Neuronal stem cell (in vitro differentiated cells): ENCODE results near the gene AVPI1.

ENCODE experiments used
- DNase-seq: peaks from one replicate; pipeline ENCODE4 v3.0.0-alpha.2; 2013; ENCODE audit warnings: low spot score
- H2AFZ ChIP-seq: one replicate; pipeline ENCODE4 v1.6.1; 2013; ENCODE audit warnings: mild to moderate bottlenecking, low read length, inconsistent platforms
- H2AK5ac ChIP-seq: 2 replicates; pipeline ENCODE4 v1.6.1; 2013; ENCODE audit warnings: low read depth, mild to moderate bottlenecking, inconsistent platforms, low read length, moderate library complexity, mixed read lengths
- H2BK120ac ChIP-seq: 2 replicates; pipeline ENCODE4 v1.6.1; 2013; ENCODE audit warnings: low read depth, mild to moderate bottlenecking, inconsistent platforms, low read length, moderate library complexity, mixed read lengths
- H2BK12ac ChIP-seq: one replicate; pipeline ENCODE4 v1.6.1; 2013; ENCODE audit warnings: low read length, inconsistent platforms
- H2BK15ac ChIP-seq: 2 replicates; pipeline ENCODE4 v1.6.1; 2013; ENCODE audit warnings: mild to moderate bottlenecking, low read length, inconsistent platforms, mixed read lengths
- H2BK5ac ChIP-seq: one replicate; pipeline ENCODE4 v1.6.1; 2013; ENCODE audit warnings: inconsistent platforms, mild to moderate bottlenecking, low read length, moderate library complexity
- H3K14ac ChIP-seq: one replicate; pipeline ENCODE4 v1.6.1; 2013; ENCODE audit warnings: low read length, inconsistent platforms
- H3K18ac ChIP-seq: 2 replicates; pipeline ENCODE4 v1.6.1; 2013; ENCODE audit warnings: low read length, inconsistent platforms
- H3K23ac ChIP-seq: 2 replicates; pipeline ENCODE4 v1.6.1; 2013; ENCODE audit warnings: low read depth, mild to moderate bottlenecking, mixed read lengths, low read length, inconsistent platforms; ENCODE audit not compliant: poor library complexity
- H3K27ac ChIP-seq: replicated peaks from 3 replicates; pipeline ENCODE4 v1.5.1; 2013; ENCODE audit warnings: low read length, inconsistent platforms
- H3K27me3 ChIP-seq, 3 experiments: 2 replicates each; pipeline ENCODE4 v1.6.1; 2013; ENCODE audit warnings: low read length in 3 of 3, mild to moderate bottlenecking in 2 of 3, inconsistent platforms in 1 of 3, low read depth in 1 of 3, mixed read lengths in 1 of 3, moderate library complexity in 1 of 3; ENCODE audit not compliant: control insufficient read depth in 3 of 3, insufficient read depth in 3 of 3
- H3K36me3 ChIP-seq, 2 donors: replicated peaks in 1 of 2; 2 replicates each; pipeline ENCODE4 v1.6.1; 2013; ENCODE audit warnings: low read length in 2 of 2; ENCODE audit not compliant: control insufficient read depth in 2 of 2, insufficient read depth in 2 of 2
- H3K4ac ChIP-seq: 2 replicates; pipeline ENCODE4 v1.6.1; 2013; ENCODE audit warnings: inconsistent platforms, mild to moderate bottlenecking, low read length, moderate library complexity
- H3K4me1 ChIP-seq, 2 donors: 1 replicate in 1 of 2; 2 replicates in 1 of 2; pipeline ENCODE4 v1.6.1; 2013; ENCODE audit warnings: low read length in 2 of 2, low read depth in 1 of 2; ENCODE audit not compliant: control insufficient read depth in 2 of 2, insufficient read depth in 1 of 2
- H3K4me2 ChIP-seq: one replicate; pipeline ENCODE4 v1.6.1; 2013; ENCODE audit warnings: mild to moderate bottlenecking, low read length, inconsistent platforms; ENCODE audit not compliant: insufficient read depth, poor library complexity, severe bottlenecking
- H3K4me3 ChIP-seq, 2 donors: 2 replicates each; pipeline ENCODE4 v1.5.1; 2013; ENCODE audit warnings: low read length in 2 of 2, mild to moderate bottlenecking in 2 of 2, inconsistent platforms in 1 of 2, moderate library complexity in 1 of 2
- H3K79me1 ChIP-seq: one replicate; pipeline ENCODE4 v1.6.1; 2013; ENCODE audit warnings: low read depth, mild to moderate bottlenecking, inconsistent platforms, low read length, moderate library complexity
- H3K9ac ChIP-seq: one replicate; pipeline ENCODE4 v1.6.1; 2013; ENCODE audit warnings: mild to moderate bottlenecking, low read depth, low read length, inconsistent platforms; ENCODE audit not compliant: poor library complexity
- H3K9me3 ChIP-seq, 2 donors: replicated peaks in 1 of 2; 2 replicates each; pipeline versions ENCODE3 to v1.6.1; 2013; ENCODE audit warnings: low read length in 2 of 2, mild to moderate bottlenecking in 2 of 2, inconsistent platforms in 1 of 2, low read depth in 1 of 2, mixed read lengths in 1 of 2, moderate library complexity in 1 of 2; ENCODE audit not compliant: control insufficient read depth in 2 of 2, insufficient read depth in 1 of 2
- H4K8ac ChIP-seq: one replicate; pipeline ENCODE4 v1.6.1; 2013; ENCODE audit warnings: low read depth, mild to moderate bottlenecking, inconsistent platforms, low read length, moderate library complexity
- H4K91ac ChIP-seq: one replicate; pipeline ENCODE4 v1.6.1; 2013; ENCODE audit warnings: low read length, low read depth, mild to moderate bottlenecking, inconsistent platforms; ENCODE audit not compliant: poor library complexity
- WGBS, 2 donors: extraction: QIAGEN DNeasy Blood & Tissue Kit; methylation state at CpG; one replicate each; pipeline ENCODE4 v1.1.7; 2013; ENCODE audit warnings: missing lambda C conversion rate in 2 of 2, mixed read lengths in 1 of 2; ENCODE audit not compliant: insufficient read length in 2 of 2, insufficient replicate concordance in 1 of 2; ENCODE audit errors: extremely low coverage in 2 of 2; 5-methylcytosine and 5-hydroxymethylcytosine counted together

Gene AVPI1

GRCh38 chr10:97669571-97669970, 17.5 kb downstream of the AVPI1 start:
- H3K79me1 ChIP-seq, result no peaks in the 10 kb centered on the region
- H4K91ac ChIP-seq, result no peak overlapping the region
- WGBS, 2 donors, result no CpG with 5 or more reads among the region's 1 CpG
- H3K4ac ChIP-seq, result no peak overlapping the region
- no peak overlapping the region for H4K8ac ChIP-seq
- no peak overlapping the region for H3K4me3 ChIP-seq
- H3K27ac ChIP-seq, result no peak overlapping the region
- H3K9ac ChIP-seq, result no peak overlapping the region
- peaks cover 30 to 85% of the 10 kb centered on the region in 2 donors for H3K36me3 ChIP-seq
- peaks cover 0 to 2% (median 0%) of the 10 kb centered on the region in 3 experiments for H3K27me3 ChIP-seq
- no peaks in the 10 kb centered on the region for H3K4me1 ChIP-seq
- H3K9me3 ChIP-seq, result no peaks in the 10 kb centered on the region
- H2BK15ac ChIP-seq, result no peak overlapping the region
- no peak overlapping the region for H2AK5ac ChIP-seq
- no peak overlapping the region for H2BK5ac ChIP-seq
- H3K14ac ChIP-seq, result no peak overlapping the region
- H2AFZ ChIP-seq, result no peak overlapping the region
- no peak overlapping the region for H3K18ac ChIP-seq
- no peak overlapping the region for H3K23ac ChIP-seq
- DNase-seq, result no peak
- H3K4me2 ChIP-seq, result no peak overlapping the region
- no peak overlapping the region for H2BK120ac ChIP-seq
- H2BK12ac ChIP-seq, result no peak overlapping the region

- Histone ChIP-seq H3K4me1 (peaks cover 0 to 2% of the 10 kb centered on the region in 2 donors), H2BK120ac (no peak overlapping the region)
- no CpG with 5 or more reads among the region's 6 CpGs for WGBS, 2 donors
Observed at GRCh38 chr10:97667463-97667862, 19.6 kb downstream of the AVPI1 start.

GRCh38 chr10:97666992-97667391, 20.0 kb downstream of the AVPI1 start:
- H3K9ac ChIP-seq, result no peak overlapping the region
- no peak overlapping the region for H2BK5ac ChIP-seq
- no peak overlapping the region for H3K27ac ChIP-seq
- no peaks in the 10 kb centered on the region for H3K9me3 ChIP-seq
- DNase-seq, result no peak
- no peak overlapping the region for H3K4ac ChIP-seq
- no peak overlapping the region for H2BK15ac ChIP-seq
- H4K91ac ChIP-seq, result no peak overlapping the region
- H3K79me1 ChIP-seq, result no peaks in the 10 kb centered on the region
- peaks cover 0 to 2% of the 10 kb centered on the region in 2 donors for H3K4me1 ChIP-seq
- H3K36me3 ChIP-seq, result peaks cover 22 to 86% of the 10 kb centered on the region in 2 donors
- no peak overlapping the region for H3K4me2 ChIP-seq
- H2BK120ac ChIP-seq, result no peak overlapping the region
- WGBS, 2 donors, result no CpG with 5 or more reads among the region's 7 CpGs
- H2BK12ac ChIP-seq, result no peak overlapping the region
- no peak overlapping the region for H3K4me3 ChIP-seq
- H2AFZ ChIP-seq, result no peak overlapping the region
- no peak overlapping the region for H3K23ac ChIP-seq
- no peak overlapping the region for H2AK5ac ChIP-seq
- H3K27me3 ChIP-seq, result peaks cover 0 to 2% (median 0%) of the 10 kb centered on the region in 3 experiments
- no peak overlapping the region for H3K14ac ChIP-seq
- no peak overlapping the region for H3K18ac ChIP-seq
- H4K8ac ChIP-seq, result no peak overlapping the region

More at GRCh38 chr10:97667463-97667862, 19.6 kb downstream of the AVPI1 start:
- Histone ChIP-seq H3K79me1 (no peaks in the 10 kb centered on the region), H3K4me3 (no peak overlapping the region), H3K27ac (no peak overlapping the region), H2BK15ac (no peak overlapping the region), H2AK5ac (no peak overlapping the region), H2AFZ (no peak overlapping the region), H4K8ac (no peak overlapping the region), H3K36me3 (peaks cover 22 to 85% of the 10 kb centered on the region in 2 donors), H3K18ac (no peak overlapping the region), H4K91ac (no peak overlapping the region), H2BK12ac (no peak overlapping the region), H3K9me3 (no peaks in the 10 kb centered on the region), H3K23ac (no peak overlapping the region), H3K4me2 (no peak overlapping the region), H3K27me3 (peaks cover 0 to 2% (median 0%) of the 10 kb centered on the region in 3 experiments), H2BK5ac (no peak overlapping the region), H3K14ac (no peak overlapping the region), H3K4ac (no peak overlapping the region), H3K9ac (no peak overlapping the region)
- no peak for DNase-seq

GRCh38 chr10:97664282-97664850, 22.7 kb downstream of the AVPI1 start:
- H2BK12ac ChIP-seq, result no peak overlapping the region
- no peaks in the 10 kb centered on the region for H3K79me1 ChIP-seq
- no peak overlapping the region for H3K9ac ChIP-seq
- H2AFZ ChIP-seq, result no peak overlapping the region
- H3K4me1 ChIP-seq, result peaks cover 0 to 2% of the 10 kb centered on the region in 2 donors
- H3K4ac ChIP-seq, result no peak overlapping the region
- H2BK15ac ChIP-seq, result no peak overlapping the region
- H3K14ac ChIP-seq, result no peak overlapping the region
- no peak overlapping the region for H2AK5ac ChIP-seq
- H3K4me3 ChIP-seq, result no peak overlapping the region
- H2BK5ac ChIP-seq, result no peak overlapping the region
- H3K9me3 ChIP-seq, result no peaks in the 10 kb centered on the region
- no CpG with 5 or more reads among the region's 1 CpG for WGBS, 2 donors
- no peak overlapping the region for H3K27ac ChIP-seq
- peaks cover 19 to 76% of the 10 kb centered on the region in 2 donors for H3K36me3 ChIP-seq
- peaks cover 0 to 2% (median 0%) of the 10 kb centered on the region in 3 experiments for H3K27me3 ChIP-seq
- peak overlapping the region; percentile 73 for H3K23ac ChIP-seq
- no peak for DNase-seq
- no peak overlapping the region for H4K8ac ChIP-seq
- no peak overlapping the region for H2BK120ac ChIP-seq
- no peak overlapping the region for H4K91ac ChIP-seq
- H3K18ac ChIP-seq, result no peak overlapping the region
- no peak overlapping the region for H3K4me2 ChIP-seq
